Measurements from ENCODE around the gene TBX2. TPM values are rescaled to one million over a fixed set of nuclear protein-coding genes. Genes with fewer than 3 reads are reported as not detected.

Gene TBX2
- total RNA-seq, 1 donor from 2014 or later: 0.23 TPM

GRCh38 chr17:61411011-61411260 lies 11.3 kb downstream of the TBX2 start:
- no peak for DNase-seq (ENCODE audit: low spot score)
- Mint-ChIP-seq H3K27me3 (ENCODE audit: unreplicated experiment) (peaks cover 29% of the 10 kb centered on the region), H3K4me1 (ENCODE audit: unreplicated experiment) (peaks cover 9% of the 10 kb centered on the region)

GRCh38 chr17:61411261-61412142 lies 11.9 kb downstream of the TBX2 start:
- peak; percentile 50 for TF ChIP-seq CTCF (IDR thresholded peaks at IDR 0.05; ENCODE audit: unreplicated experiment)
- no peaks in the 10 kb centered on the region for H3K9me3 Mint-ChIP-seq (ENCODE audit: unreplicated experiment)
- H3K27me3 Mint-ChIP-seq (ENCODE audit: unreplicated experiment): peaks cover 27% of the 10 kb centered on the region
- peaks cover 3% of the 10 kb centered on the region for H3K36me3 Mint-ChIP-seq (ENCODE audit: low read depth, unreplicated experiment)
- peak; percentile 59 for DNase-seq (ENCODE audit: low spot score)
- H3K4me1 Mint-ChIP-seq (ENCODE audit: unreplicated experiment): peaks cover 13% of the 10 kb centered on the region
- H3K4me3 Mint-ChIP-seq (ENCODE audit: unreplicated experiment): peak overlapping the region; percentile 83
- H3K27ac Mint-ChIP-seq (ENCODE audit: unreplicated experiment): no peak overlapping the region

More at GRCh38 chr17:61411011-61411260, 11.3 kb downstream of the TBX2 start:
- Mint-ChIP-seq H3K9me3 (ENCODE audit: unreplicated experiment) (no peaks in the 10 kb centered on the region), H3K36me3 (ENCODE audit: low read depth, unreplicated experiment) (peaks cover 3% of the 10 kb centered on the region), H3K4me3 (ENCODE audit: unreplicated experiment) (no peak overlapping the region), H3K27ac (ENCODE audit: unreplicated experiment) (no peak overlapping the region)
- no peak for TF ChIP-seq CTCF (IDR thresholded peaks at IDR 0.05; ENCODE audit: unreplicated experiment)

GRCh38 chr17:61412143-61412859 lies 12.7 kb downstream of the TBX2 start:
- peak; percentile 90 for DNase-seq (ENCODE audit: low spot score)
- peak; percentile 99 for TF ChIP-seq CTCF (IDR thresholded peaks at IDR 0.05; ENCODE audit: unreplicated experiment)
- Mint-ChIP-seq H3K4me3 (ENCODE audit: unreplicated experiment) (no peak overlapping the region), H3K27me3 (ENCODE audit: unreplicated experiment) (peaks cover 22% of the 10 kb centered on the region), H3K27ac (ENCODE audit: unreplicated experiment) (no peak overlapping the region), H3K4me1 (ENCODE audit: unreplicated experiment) (peaks cover 13% of the 10 kb centered on the region), H3K9me3 (ENCODE audit: unreplicated experiment) (no peaks in the 10 kb centered on the region), H3K36me3 (ENCODE audit: low read depth, unreplicated experiment) (peaks cover 3% of the 10 kb centered on the region)

GRCh38 chr17:61412860-61413660 lies 13.4 kb downstream of the TBX2 start:
- Mint-ChIP-seq H3K4me1 (ENCODE audit: unreplicated experiment) (peaks cover 13% of the 10 kb centered on the region), H3K27me3 (ENCODE audit: unreplicated experiment) (peaks cover 16% of the 10 kb centered on the region), H3K27ac (ENCODE audit: unreplicated experiment) (peak overlapping the region; percentile 48), H3K9me3 (ENCODE audit: unreplicated experiment) (no peaks in the 10 kb centered on the region), H3K4me3 (ENCODE audit: unreplicated experiment) (peak overlapping the region; percentile 82), H3K36me3 (ENCODE audit: low read depth, unreplicated experiment) (no peaks in the 10 kb centered on the region)
- DNase-seq (ENCODE audit: low spot score): no peak
- no peak for TF ChIP-seq CTCF (IDR thresholded peaks at IDR 0.05; ENCODE audit: unreplicated experiment)
